HepG2 (cell line): ENCODE data around the gene SLC16A6. TPM values are rescaled to one million over a fixed set of nuclear protein-coding genes. Genes with fewer than 3 reads are reported as not detected.

ENCODE experiments used
- AGO2 ChIP-seq: fragments of 200-400 bp; formaldehyde crosslinking; optimal IDR thresholded peaks from 2 replicates; pipeline ENCODE3; 2017; ENCODE audit warnings: mild to moderate bottlenecking, low read depth, low read length, moderate library complexity
- AKAP8 ChIP-seq: sonication (generic); formaldehyde crosslinking; IDR thresholded peaks from 2 replicates; pipeline ENCODE4 v1.5.1; 2020; ENCODE audit warnings: mild to moderate bottlenecking, missing genetic modification reagents
- DMTF1 ChIP-seq: sonication (generic); formaldehyde crosslinking; IDR thresholded peaks from 2 replicates; pipeline ENCODE4 v1.4.0; 2020; ENCODE audit warnings: mild to moderate bottlenecking, missing genetic modification reagents
- DRAP1 ChIP-seq: IDR thresholded peaks from 2 replicates; pipeline ENCODE4 v1.6.1; 2016; ENCODE audit warnings: missing genetic modification reagents, missing compliant biosample characterization
- EP300 ChIP-seq, 3 experiments: sonication (generic) in 1 of 3; formaldehyde crosslinking in 1 of 3; IDR thresholded peaks; 2 replicates each; pipeline versions ENCODE4 v1.5.1 to v1.6.1; 2011 to 2020; ENCODE audit warnings: low read depth in 2 of 3, low read length in 2 of 3, borderline replicate concordance in 1 of 3, improper control_type of control experiment in 1 of 3, mild to moderate bottlenecking in 1 of 3, missing genetic modification reagents in 1 of 3, moderate library complexity in 1 of 3
- ESRRA ChIP-seq: sonication (generic); formaldehyde crosslinking; IDR thresholded peaks from 2 replicates; pipeline ENCODE4 v1.5.1; 2020; ENCODE audit warnings: mild to moderate bottlenecking, low read depth, missing genetic modification reagents
- FOXO1 ChIP-seq: sonication (generic); formaldehyde crosslinking; IDR thresholded peaks from 2 replicates; pipeline ENCODE4 v1.4.0; 2020; ENCODE audit warnings: missing genetic modification reagents
- GLI4 ChIP-seq: sonication (generic); formaldehyde crosslinking; IDR thresholded peaks from 2 replicates; pipeline ENCODE4 v1.5.1; 2020; ENCODE audit warnings: missing genetic modification reagents, mild to moderate bottlenecking, moderate library complexity, borderline replicate concordance
- GPN1 ChIP-seq: sonication (generic); formaldehyde crosslinking; IDR thresholded peaks from 2 replicates; pipeline ENCODE4 v1.5.1; 2020; ENCODE audit warnings: missing genetic modification reagents, borderline replicate concordance
- HBP1 ChIP-seq: IDR thresholded peaks from 2 replicates; pipeline ENCODE4 v1.6.1; 2016; ENCODE audit warnings: low read depth, control low read depth
- MTA3 ChIP-seq: sonication (generic); formaldehyde crosslinking; IDR thresholded peaks from 2 replicates; pipeline ENCODE4 v1.4.0; 2020; ENCODE audit warnings: missing genetic modification reagents
- POLR2G ChIP-seq: fragments of 200-400 bp; formaldehyde crosslinking; IDR thresholded peaks from 2 replicates; pipeline ENCODE4 v1.6.1; 2018; ENCODE audit warnings: mild to moderate bottlenecking, low read depth, low read length, moderate library complexity
- PPARG ChIP-seq: conservative IDR thresholded peaks from 2 replicates; pipeline ENCODE4 v1.6.1; 2016; ENCODE audit warnings: missing biosample characterization, missing genetic modification reagents
- RELA ChIP-seq: sonication (generic); formaldehyde crosslinking; IDR thresholded peaks from 2 replicates; pipeline ENCODE4 v1.4.0; 2020; ENCODE audit warnings: missing genetic modification reagents
- RFX1 ChIP-seq: fragments of 450-650 bp; IDR thresholded peaks from 2 replicates; pipeline ENCODE4 v1.6.1; 2017
- SRSF4 ChIP-seq: fragments of 200-400 bp; formaldehyde crosslinking; IDR thresholded peaks from one replicate; pipeline ENCODE4 v1.6.1; 2018; ENCODE audit warnings: mild to moderate bottlenecking, low read depth, low read length, moderate library complexity; ENCODE audit not compliant: poor library complexity, severe bottlenecking
- WIZ ChIP-seq: sonication (generic); formaldehyde crosslinking; IDR thresholded peaks from 2 replicates; pipeline ENCODE4 v1.5.1; 2020; ENCODE audit warnings: mild to moderate bottlenecking, missing genetic modification reagents
- ZNF101 ChIP-seq: sonication (generic); formaldehyde crosslinking; IDR thresholded peaks from 2 replicates; pipeline ENCODE4 v1.4.0; 2020; ENCODE audit warnings: mild to moderate bottlenecking, low read depth, missing genetic modification reagents, borderline replicate concordance
- ZNF496 ChIP-seq: sonication (generic); formaldehyde crosslinking; IDR thresholded peaks from 2 replicates; pipeline ENCODE4 v1.8.1; 2023; ENCODE audit warnings: mild to moderate bottlenecking, moderate library complexity, missing genetic modification reagents; ENCODE audit not compliant: insufficient replicate concordance
- ZNF574 ChIP-seq: sonication (generic); formaldehyde crosslinking; IDR thresholded peaks from 2 replicates; pipeline ENCODE4 v1.4.0; 2020; ENCODE audit warnings: missing genetic modification reagents
- ZNF652 ChIP-seq: IDR thresholded peaks from 2 replicates; pipeline ENCODE4 v1.6.1; 2016; ENCODE audit warnings: low read depth, borderline replicate concordance
- ZSCAN9 ChIP-seq: IDR thresholded peaks from 2 replicates; pipeline ENCODE4 v1.6.1; 2016; ENCODE audit warnings: borderline replicate concordance
- polyA plus RNA-seq, 8 experiments: library from polyadenylated mRNA; depleted of rRNA in 3 of 8; stranded (reverse) in 7 of 8; unstranded in 1 of 8; fragments of >200 nt; fragmentation: Illumina TruSeq in 4 of 8; extraction: Trizol in 4 of 8; gene quantifications; 2 replicates each; pipeline versions ENCODE4 v1.2.1 to v1.2.3, GENCODE V29; 2011 to 2016; ENCODE audit warnings: low read depth in 4 of 8, missing spikeins in 1 of 8, mixed read lengths in 1 of 8; ENCODE audit not compliant: insufficient read depth in 1 of 8
- total RNA-seq, 5 experiments: library from RNA; depleted of rRNA; stranded (reverse); fragments of >200 nt; fragmentation: Illumina TruSeq; extraction: Trizol; gene quantifications; 2 replicates each; pipeline ENCODE4 v1.2.3, GENCODE V29; 2016; ENCODE audit warnings: low read depth in 1 of 5

The SLC16A6 gene
- total and polyA plus RNA-seq, 2 of the 13 experiments (the other 11 are each of a cell fraction or from before 2014, with no cell fraction given), result 1.1 to 44.7 TPM

GRCh38 chr17:68291836-68292688, 1.1 kb upstream of the SLC16A6 start (continued):
- TF ChIP-seq PPARG (CRISPR knock-in tag) (0 out of 2 replicates have a peak, but pooled peaks have one; percentile 32), MTA3 (CRISPR knock-in tag) (no peak), AKAP8 (CRISPR knock-in tag) (peak; percentile 89), WIZ (CRISPR knock-in tag) (no peak), FOXO1 (CRISPR knock-in tag) (0 out of 2 replicates have a peak, but pooled peaks have one; percentile 51), EP300 (IDR thresholded peaks at IDR 0.05; ENCODE audit: low read depth in 2 of 2, low read length in 2 of 2) (0 out of 4 replicates have a peak, but pooled peaks of 1 of the 2 experiments have one; percentile 4), EP300 (CRISPR knock-in tag; IDR thresholded peaks at IDR 0.05; ENCODE audit: borderline replicate concordance) (no peak; the same call in 1 of the 2 replicates), ZNF496 (no peak), RFX1 (no peak), POLR2G (no peak; the same call in 1 of the 2 replicates), GLI4 (no peak; the same call in 1 of the 2 replicates), ZSCAN9 (CRISPR knock-in tag) (peak; percentile 59; the same call in 1 of the 2 replicates), AGO2 (peak; percentile 78), SRSF4 (no peak), ZNF652 (CRISPR knock-in tag) (no peak), DRAP1 (peak; percentile 41), HBP1 (CRISPR knock-in tag) (no peak), RELA (CRISPR knock-in tag) (0 out of 2 replicates have a peak, but pooled peaks have one; percentile 30), ZNF574 (CRISPR knock-in tag) (no peak; the same call in none of the 2 replicates), ZNF101 (CRISPR knock-in tag) (no peak), ESRRA (CRISPR knock-in tag) (no peak), DMTF1 (CRISPR knock-in tag) (peak; percentile 74), GPN1 (CRISPR knock-in tag) (no peak)
